PFSK-1 (cell line): ENCODE results near the gene ONECUT1.

Experiments
- FOXP2 ChIP-seq: optimal IDR thresholded peaks from 2 replicates; pipeline ENCODE3; 2011; ENCODE audit warnings: borderline replicate concordance, control low read depth, inconsistent platforms; ENCODE audit not compliant: insufficient read depth; ENCODE audit errors: extremely low read length, extremely low read depth
- POLR2AphosphoS5 ChIP-seq: IDR thresholded peaks from 2 replicates; pipeline ENCODE4 v1.6.1; 2012; ENCODE audit warnings: low read depth, mild to moderate bottlenecking, control low read depth, low read length, moderate library complexity
- REST ChIP-seq, 2 experiments: IDR thresholded peaks; 2 replicates each; pipeline versions ENCODE4 v1.6.1 to v1.8.0; 2011 to 2012; ENCODE audit warnings: low read depth in 2 of 2, low read length in 2 of 2, control low read depth in 1 of 2, inconsistent platforms in 1 of 2, mild to moderate bottlenecking in 1 of 2, moderate library complexity in 1 of 2; ENCODE audit not compliant: insufficient read depth in 1 of 2
- SIN3A ChIP-seq: IDR thresholded peaks from 2 replicates; pipeline ENCODE4 v1.6.1; 2012; ENCODE audit warnings: mild to moderate bottlenecking, low read length, moderate library complexity, borderline replicate concordance; ENCODE audit not compliant: insufficient read depth
- TAF1 ChIP-seq: IDR thresholded peaks from 2 replicates; pipeline ENCODE4 v1.6.1; 2012; ENCODE audit warnings: low read length, control low read depth, borderline replicate concordance; ENCODE audit not compliant: insufficient read depth

GRCh38 chr15:52795464-52796227 is 5.5 kb upstream of the ONECUT1 start:
- no peak for TF ChIP-seq POLR2AphosphoS5
- no peak for TF ChIP-seq TAF1
- no peak for TF ChIP-seq REST (IDR thresholded peaks at IDR 0.05; ENCODE audit: insufficient read depth in 1 of 2, low read depth in 2 of 2, low read length in 2 of 2)
- no peak for TF ChIP-seq SIN3A
- no peak for TF ChIP-seq FOXP2
